Hepatocyte (in vitro differentiated cells): ENCODE data around the gene LHFPL2. TPM values are rescaled to one million over a fixed set of nuclear protein-coding genes. Genes with fewer than 3 reads are reported as not detected.
A peak's percentile ranks its signal among the peaks of the same experiment; 100 is the strongest.

Source experiments
- DNase-seq: peaks from one replicate; pipeline ENCODE4 v3.0.0-alpha.2; 2016; ENCODE audit warnings: low spot score
- H2AFZ ChIP-seq: fragments of 200-600 bp; sonication (generic); 2 replicates; pipeline ENCODE4 v1.6.0; 2016; ENCODE audit warnings: antibody characterized with exemption, mild to moderate bottlenecking
- H3K27ac ChIP-seq: fragments of 200-600 bp; sonication (generic); 2 replicates; pipeline ENCODE4 v1.5.1; 2016; ENCODE audit warnings: mild to moderate bottlenecking
- H3K27me3 ChIP-seq: fragments of 200-600 bp; sonication (generic); 2 replicates; pipeline ENCODE4 v1.6.1; 2016
- H3K36me3 ChIP-seq: fragments of 200-600 bp; sonication (generic); replicated peaks from 2 replicates; pipeline ENCODE4 v1.5.1; 2016; ENCODE audit warnings: low read depth; ENCODE audit not compliant: insufficient read depth
- H3K4me1 ChIP-seq: fragments of 200-600 bp; sonication (generic); 2 replicates; pipeline ENCODE4 v1.5.1; 2016; ENCODE audit warnings: mild to moderate bottlenecking, moderate library complexity; ENCODE audit not compliant: insufficient read depth
- H3K4me2 ChIP-seq: fragments of 200-600 bp; sonication (generic); 2 replicates; pipeline ENCODE4 v1.6.0; 2016
- H3K4me3 ChIP-seq: fragments of 200-600 bp; sonication (generic); 2 replicates; pipeline ENCODE4 v1.5.1; 2016; ENCODE audit warnings: mild to moderate bottlenecking
- H3K79me2 ChIP-seq: fragments of 200-600 bp; sonication (generic); 2 replicates; pipeline ENCODE4 v1.6.0; 2017; ENCODE audit warnings: mild to moderate bottlenecking
- H3K9me2 ChIP-seq: fragments of 200-600 bp; sonication (generic); replicated peaks from 2 replicates; pipeline ENCODE4 v1.6.0; 2017; ENCODE audit warnings: mild to moderate bottlenecking; ENCODE audit not compliant: insufficient read depth
- H3K9me3 ChIP-seq: fragments of 200-600 bp; sonication (generic); 2 replicates; pipeline ENCODE4 v1.5.1; 2016; ENCODE audit warnings: low read depth, mild to moderate bottlenecking
- H4K20me1 ChIP-seq: fragments of 200-600 bp; sonication (generic); 2 replicates; pipeline ENCODE4 v1.6.0; 2016; ENCODE audit warnings: mild to moderate bottlenecking; ENCODE audit not compliant: insufficient read depth, poor library complexity, severe bottlenecking
- EZH2 ChIP-seq: fragments of 200-600 bp; sonication (generic); IDR thresholded peaks from 2 replicates; pipeline ENCODE4 v1.6.1; 2016; ENCODE audit warnings: antibody characterized with exemption, mild to moderate bottlenecking, borderline replicate concordance
- EZH2phosphoT487 ChIP-seq: fragments of 200-600 bp; sonication (generic); IDR thresholded peaks from one replicate; pipeline ENCODE4 v1.6.1; 2018; ENCODE audit warnings: antibody characterized with exemption, mild to moderate bottlenecking, low read depth, moderate library complexity; ENCODE audit not compliant: unreplicated experiment, severe bottlenecking
- WGBS: methylation state at CpG from one replicate; pipeline ENCODE4 v1.1.6; 2016; ENCODE audit warnings: low lambda C conversion rate; ENCODE audit errors: missing lambda C conversion rate; 5-methylcytosine and 5-hydroxymethylcytosine counted together
- polyA plus RNA-seq: library from polyadenylated mRNA; unstranded; fragments of >200 nt; fragmentation: Nextera tagmentation; extraction: Ambion mirVana; gene quantifications from 2 replicates; pipeline ENCODE4 v1.2.1, GENCODE V29; 2016
- total RNA-seq: library from RNA; depleted of rRNA; stranded (reverse); fragments of >200 nt; gene quantifications from 2 replicates; pipeline ENCODE4 v1.2.3, GENCODE V29; 2014
- TF ChIP-seq, protein P1 (sequence below): fragments of 200-600 bp; sonication (generic); IDR thresholded peaks from 2 replicates; pipeline ENCODE4 v1.5.1; 2016; ENCODE audit warnings: antibody characterized with exemption, mild to moderate bottlenecking; ENCODE audit not compliant: poor library complexity

LHFPL2 gene
- total and polyA plus RNA-seq, 2 experiments from 2014 or later, result 15.6 to 39.9 TPM

DNA sequence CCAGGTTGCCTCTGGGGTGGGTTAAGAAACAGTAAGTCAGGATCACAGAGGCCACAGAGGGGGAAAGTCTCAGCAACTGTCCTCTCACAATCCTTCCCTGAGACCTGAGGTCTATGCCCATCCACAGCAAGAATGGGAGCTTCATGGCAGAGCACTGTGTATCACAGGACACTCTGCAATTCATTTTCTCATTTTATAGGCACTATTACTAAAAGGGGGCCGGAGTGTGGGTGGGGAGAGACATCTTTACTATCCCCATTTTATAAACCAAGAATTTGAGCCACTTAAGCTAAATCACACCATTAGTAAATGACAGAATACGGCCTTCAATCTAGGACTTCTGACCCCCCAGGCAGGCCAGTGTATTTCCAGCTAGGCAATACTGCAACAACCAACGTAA is 79.9 kb downstream of the LHFPL2 start:
- WGBS, result 72% methylated on average over 3 of the region's 3 CpGs
- no peak overlapping the region for H3K4me3 ChIP-seq
- peaks cover 5% of the 10 kb centered on the region for H4K20me1 ChIP-seq
- H3K9me2 ChIP-seq, result no peaks in the 10 kb centered on the region
- no peaks in the 10 kb centered on the region for H3K36me3 ChIP-seq
- H3K4me2 ChIP-seq, result peak overlapping the region; percentile 40
- H2AFZ ChIP-seq, result no peak overlapping the region
- peaks cover 85% of the 10 kb centered on the region for H3K79me2 ChIP-seq
- H3K9me3 ChIP-seq, result no peaks in the 10 kb centered on the region
- DNase-seq, result no peak
- peaks cover 24% of the 10 kb centered on the region for H3K4me1 ChIP-seq
- no peak for TF ChIP-seq EZH2phosphoT487
- TF ChIP-seq, protein P1, sequence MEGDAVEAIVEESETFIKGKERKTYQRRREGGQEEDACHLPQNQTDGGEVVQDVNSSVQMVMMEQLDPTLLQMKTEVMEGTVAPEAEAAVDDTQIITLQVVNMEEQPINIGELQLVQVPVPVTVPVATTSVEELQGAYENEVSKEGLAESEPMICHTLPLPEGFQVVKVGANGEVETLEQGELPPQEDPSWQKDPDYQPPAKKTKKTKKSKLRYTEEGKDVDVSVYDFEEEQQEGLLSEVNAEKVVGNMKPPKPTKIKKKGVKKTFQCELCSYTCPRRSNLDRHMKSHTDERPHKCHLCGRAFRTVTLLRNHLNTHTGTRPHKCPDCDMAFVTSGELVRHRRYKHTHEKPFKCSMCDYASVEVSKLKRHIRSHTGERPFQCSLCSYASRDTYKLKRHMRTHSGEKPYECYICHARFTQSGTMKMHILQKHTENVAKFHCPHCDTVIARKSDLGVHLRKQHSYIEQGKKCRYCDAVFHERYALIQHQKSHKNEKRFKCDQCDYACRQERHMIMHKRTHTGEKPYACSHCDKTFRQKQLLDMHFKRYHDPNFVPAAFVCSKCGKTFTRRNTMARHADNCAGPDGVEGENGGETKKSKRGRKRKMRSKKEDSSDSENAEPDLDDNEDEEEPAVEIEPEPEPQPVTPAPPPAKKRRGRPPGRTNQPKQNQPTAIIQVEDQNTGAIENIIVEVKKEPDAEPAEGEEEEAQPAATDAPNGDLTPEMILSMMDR, result no peak
- no peak for TF ChIP-seq EZH2
- peak overlapping the region; percentile 10 for H3K27ac ChIP-seq
- H3K27me3 ChIP-seq, result no peaks in the 10 kb centered on the region

DNA sequence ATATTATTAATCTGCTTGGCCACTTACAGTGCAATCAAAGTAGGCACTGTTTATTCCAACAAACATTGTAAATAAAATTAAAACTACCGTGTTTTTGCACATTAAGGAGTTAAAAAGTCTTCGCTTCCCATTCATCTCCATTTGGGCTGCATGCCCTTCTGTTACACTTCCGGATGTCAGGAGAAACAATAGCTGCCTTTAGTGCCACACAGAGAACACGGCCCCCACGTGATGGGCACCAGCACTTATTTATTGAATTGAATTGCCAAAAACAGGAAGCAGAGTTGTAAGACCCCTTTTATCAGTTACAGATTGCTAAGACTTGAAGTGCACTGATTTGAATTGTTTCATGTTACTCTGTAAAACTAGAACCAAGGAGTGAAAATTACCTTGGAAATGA is 80.4 kb downstream of the LHFPL2 start:
- no peaks in the 10 kb centered on the region for H3K36me3 ChIP-seq
- H3K27ac ChIP-seq, result peak overlapping the region; percentile 10
- TF ChIP-seq, protein P1, result no peak
- no peak for TF ChIP-seq EZH2phosphoT487
- H3K79me2 ChIP-seq, result peaks cover 82% of the 10 kb centered on the region
- H3K4me2 ChIP-seq, result no peak overlapping the region
- H3K9me3 ChIP-seq, result no peaks in the 10 kb centered on the region
- DNase-seq, result no peak
- no peak overlapping the region for H2AFZ ChIP-seq
- H3K4me3 ChIP-seq, result no peak overlapping the region
- H3K9me2 ChIP-seq, result no peaks in the 10 kb centered on the region
- H3K4me1 ChIP-seq, result peaks cover 24% of the 10 kb centered on the region
- H4K20me1 ChIP-seq, result peaks cover 5% of the 10 kb centered on the region
- WGBS, result 61% methylated on average over 5 of the region's 5 CpGs
- no peaks in the 10 kb centered on the region for H3K27me3 ChIP-seq

GRCh38 chr5:78567617-78568016 is 81.0 kb downstream of the LHFPL2 start:
- H3K4me1 ChIP-seq, result peaks cover 24% of the 10 kb centered on the region
- H4K20me1 ChIP-seq, result peaks cover 5% of the 10 kb centered on the region
- no peak overlapping the region for H3K4me3 ChIP-seq
- no peak overlapping the region for H2AFZ ChIP-seq
- WGBS, result 85% methylated on average over 3 of the region's 3 CpGs
- H3K4me2 ChIP-seq, result no peak overlapping the region
- H3K79me2 ChIP-seq, result peaks cover 80% of the 10 kb centered on the region
- DNase-seq, result no peak
- no peaks in the 10 kb centered on the region for H3K9me3 ChIP-seq
- TF ChIP-seq EZH2phosphoT487, result no peak
- TF ChIP-seq, protein P1, result no peak
- H3K27me3 ChIP-seq, result no peaks in the 10 kb centered on the region
- no peaks in the 10 kb centered on the region for H3K36me3 ChIP-seq
- H3K9me2 ChIP-seq, result no peaks in the 10 kb centered on the region
- H3K27ac ChIP-seq, result no peak overlapping the region
